GM21526 (cell line): ENCODE data around the gene ZNF813.
"Not testable (repeated sequence)": the region's sequence is repeated elsewhere in the genome, so short reads cannot be mapped to it uniquely, and the experiment has no call there.

Source experiments
- ATAC-seq: cut with Tn5 transposase; IDR thresholded peaks from one replicate; pipeline ENCODE4 v1.9.1; 2021; ENCODE audit warnings: moderate library complexity; ENCODE audit not compliant: unreplicated experiment, low FRiP score

ZNF813 gene

GRCh38 chr19:53467485-53468262 lies at the start of gene ZNF813:
ZNF813 (plus strand) TSS chr19:53467733; CDS start chr19:53483823, 16,090 bp downstream.
- peak; percentile 93 for ATAC-seq

- not testable (repeated sequence) for ATAC-seq
Observed at GRCh38 chr19:53420520-53421315, 46.8 kb upstream of the ZNF813 start.

- no peak for ATAC-seq
Observed at GRCh38 chr19:53422551-53422950, 45.0 kb upstream of the ZNF813 start.

- not testable (repeated sequence) for ATAC-seq
Observed at GRCh38 chr19:53423074-53423473, 44.5 kb upstream of the ZNF813 start.

- ATAC-seq = not testable (repeated sequence)
Observed at GRCh38 chr19:53423680-53424079, 43.9 kb upstream of the ZNF813 start.

GRCh38 chr19:53424968-53425597 lies 42.5 kb upstream of the ZNF813 start:
- ATAC-seq = no peak

GRCh38 chr19:53431399-53432087 lies 36.0 kb upstream of the ZNF813 start, which contains the start of gene ZNF761:
ZNF761 (plus strand) TSS chr19:53431984; CDS start chr19:53447269, 15,285 bp downstream.
- peak; percentile 86 for ATAC-seq

GRCh38 chr19:53432088-53432661 lies 35.4 kb upstream of the ZNF813 start:
- peak; percentile 24 for ATAC-seq

- ATAC-seq = not testable (repeated sequence)
Observed at GRCh38 chr19:53443809-53444208, 23.7 kb upstream of the ZNF813 start.

GRCh38 chr19:53447196-53447595 lies 20.3 kb upstream of the ZNF813 start:
- not testable (repeated sequence) for ATAC-seq

- no peak for ATAC-seq
Observed at GRCh38 chr19:53455828-53456227, 11.7 kb upstream of the ZNF813 start.

- ATAC-seq = not testable (repeated sequence)
Observed at GRCh38 chr19:53460131-53460721, 7.3 kb upstream of the ZNF813 start.

- ATAC-seq = no peak
Observed at GRCh38 chr19:53461866-53462265, 5.7 kb upstream of the ZNF813 start.

- no peak for ATAC-seq
Observed at GRCh38 chr19:53462861-53463260, 4.7 kb upstream of the ZNF813 start.

- ATAC-seq = no peak
Observed at GRCh38 chr19:53463263-53463662, 4.3 kb upstream of the ZNF813 start.

- peak; percentile 17 for ATAC-seq
Observed at GRCh38 chr19:53466726-53467484, 628 bp upstream of the ZNF813 start.

- ATAC-seq = not testable (repeated sequence)
Observed at GRCh38 chr19:53468628-53469027, 1.1 kb downstream of the ZNF813 start.

GRCh38 chr19:53471916-53472315 lies 4.4 kb downstream of the ZNF813 start:
- ATAC-seq = no peak

GRCh38 chr19:53474832-53475231 lies 7.3 kb downstream of the ZNF813 start:
- not testable (repeated sequence) for ATAC-seq
